Parietal lobe (tissue), 1 donor: Measurements from ENCODE around the gene ZBTB42. TPM values are rescaled to one million over a fixed set of nuclear protein-coding genes. Genes with fewer than 3 reads are reported as not detected.

Experiments
- total RNA-seq: library from RNA; depleted of rRNA; stranded (reverse); fragments of >200 nt; gene quantifications from one replicate; pipeline ENCODE4 v1.2.3, GENCODE V29; 2014

Gene ZBTB42
- total RNA-seq: 0.63 TPM

DNA sequence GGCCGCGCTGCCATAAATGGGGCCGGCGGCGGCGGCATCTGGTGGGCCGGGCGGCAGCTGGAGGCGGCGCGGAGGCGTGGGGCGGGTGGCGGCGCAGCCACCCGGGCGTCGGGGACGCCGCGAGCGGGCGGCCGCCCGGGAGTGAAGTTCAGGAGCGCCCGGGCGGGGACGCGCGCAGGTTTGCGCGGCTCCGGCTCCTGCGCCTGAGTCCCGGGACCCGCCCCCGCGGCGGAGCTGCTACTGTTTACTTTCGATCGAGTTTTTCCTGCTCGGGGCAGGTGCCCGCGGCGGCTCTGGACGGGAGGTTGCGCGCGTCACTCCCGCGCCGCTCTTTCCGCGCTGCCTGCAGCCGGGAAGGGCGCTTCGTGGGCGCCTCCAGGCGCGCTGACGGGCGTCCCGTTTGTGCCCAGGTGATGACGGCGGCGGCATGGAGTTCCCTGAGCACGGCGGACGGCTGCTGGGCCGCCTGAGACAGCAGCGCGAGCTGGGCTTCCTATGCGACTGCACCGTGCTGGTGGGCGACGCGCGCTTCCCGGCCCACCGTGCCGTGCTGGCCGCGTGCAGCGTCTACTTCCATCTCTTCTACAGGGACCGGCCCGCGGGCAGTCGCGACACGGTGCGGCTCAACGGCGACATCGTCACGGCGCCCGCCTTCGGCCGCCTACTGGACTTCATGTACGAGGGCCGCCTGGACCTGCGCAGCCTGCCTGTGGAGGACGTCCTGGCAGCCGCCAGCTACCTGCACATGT lies at the start of gene ZBTB42:
Gene ZBTB42 (plus strand): TSS at position 331 of the 749 bp plus-strand sequence. CDS start 97 bp downstream, at position 428.

DNA sequence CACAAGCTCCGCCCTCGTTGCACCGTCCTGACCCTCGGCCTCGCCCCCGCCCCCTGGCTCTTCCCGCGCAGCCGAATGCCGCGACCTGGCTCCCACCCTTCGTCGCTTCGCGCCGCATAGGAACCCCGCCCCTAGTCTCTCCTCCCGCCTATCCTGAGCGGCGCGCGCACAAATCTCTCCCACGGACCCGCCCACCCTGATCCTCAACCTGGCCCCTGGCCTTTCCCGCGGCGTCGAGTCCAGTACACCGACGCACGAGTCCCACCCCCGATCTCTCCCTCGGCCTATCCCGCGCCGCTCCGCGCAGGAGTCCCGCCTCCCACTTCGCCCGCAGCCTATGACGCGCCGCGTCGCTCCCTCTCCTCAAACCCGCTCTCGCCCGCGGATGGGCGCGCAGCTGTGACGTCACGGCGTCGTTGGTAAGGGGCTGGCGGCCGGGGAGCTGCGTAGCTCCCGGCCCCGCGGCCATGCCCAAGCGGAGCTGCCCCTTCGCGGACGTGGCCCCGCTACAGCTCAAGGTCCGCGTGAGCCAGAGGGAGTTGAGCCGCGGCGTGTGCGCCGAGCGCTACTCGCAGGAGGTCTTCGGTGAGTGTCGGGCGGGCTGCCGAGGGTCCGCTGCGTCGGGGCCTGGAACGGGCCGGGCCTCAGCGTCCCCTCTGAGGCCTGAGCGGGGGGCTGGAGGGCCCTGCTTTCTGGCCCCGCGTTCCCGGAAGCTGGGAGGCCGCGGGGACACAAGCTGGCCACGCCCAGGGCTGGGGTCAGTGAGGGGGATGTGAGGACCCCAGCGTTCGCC lies 48.0 kb upstream of the ZBTB42 start, which contains the start of gene SIVA1:
Gene SIVA1 (plus strand): TSS at position 413 of the 793 bp plus-strand sequence. CDS start 55 bp downstream, at position 468.

DNA sequence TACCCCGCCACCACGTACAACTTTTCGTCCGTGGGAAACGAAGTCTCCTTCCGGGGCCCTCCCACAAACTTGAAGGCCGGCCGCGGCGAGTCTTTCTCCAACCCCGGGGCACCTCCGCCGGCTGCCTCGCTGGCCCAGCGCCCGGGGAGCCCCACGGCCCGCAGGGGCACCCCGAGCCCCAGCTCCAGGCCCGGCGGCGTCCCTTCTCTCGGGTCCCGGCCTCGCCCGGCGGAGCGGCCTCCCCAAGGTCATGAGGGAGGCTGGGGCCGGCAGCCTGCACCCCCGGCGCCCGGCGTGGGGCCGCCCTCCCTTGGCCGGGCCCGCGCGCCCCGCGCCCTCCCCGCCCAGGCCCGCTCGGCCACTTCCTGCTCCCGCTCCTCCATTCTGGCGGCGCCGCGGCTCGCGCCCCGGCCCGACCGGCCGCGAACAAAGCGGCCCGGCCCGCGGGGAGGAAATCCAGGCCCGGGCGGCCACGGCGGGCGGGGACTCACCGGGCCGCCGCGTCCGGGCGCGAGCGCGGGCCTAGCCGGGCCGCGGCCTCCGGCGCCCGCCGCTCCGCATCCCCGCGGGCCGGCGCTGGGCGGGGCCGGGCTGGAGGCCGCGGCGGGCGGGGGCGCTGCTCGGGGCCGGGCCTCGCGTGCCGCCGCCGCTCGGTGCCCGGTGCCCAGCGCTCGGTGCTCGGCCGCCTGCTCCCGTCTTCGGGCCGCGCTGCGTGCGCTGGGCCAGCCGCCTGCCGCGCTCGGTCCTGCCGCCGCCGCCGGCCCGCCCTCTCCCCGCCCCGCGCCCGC lies 5.7 kb upstream of the ZBTB42 start, which contains the start of gene AKT1:
Gene AKT1 (minus strand): TSS at position 756 of the 788 bp plus-strand sequence. CDS start 3,105 bp downstream, outside the sequence.

Other genes starting within 250 kb of the ZBTB42 start
- gene C14orf180, start 221.3 kb upstream of the ZBTB42 start, total RNA-seq: not detected
- gene TMEM179, start 196.3 kb upstream of the ZBTB42 start, total RNA-seq: 43.2 TPM
- 14.4 TPM for gene INF2, start 111.5 kb upstream of the ZBTB42 start, total RNA-seq
- gene ADSS1, start 76.9 kb upstream of the ZBTB42 start, total RNA-seq: 0.94 TPM
- gene SIVA1, start 48.0 kb upstream of the ZBTB42 start, total RNA-seq: 26.0 TPM
- gene AKT1, start 5.4 kb upstream of the ZBTB42 start, total RNA-seq: 127 TPM
- gene CEP170B, start 64.2 kb downstream of the ZBTB42 start, total RNA-seq: 26.0 TPM
- 2.5 TPM for gene PLD4, start 123.8 kb downstream of the ZBTB42 start, total RNA-seq
- 31.6 TPM for gene AHNAK2, start 177.3 kb downstream of the ZBTB42 start, total RNA-seq
- 12.5 TPM for gene CLBA1, start 184.7 kb downstream of the ZBTB42 start, total RNA-seq
- gene CDCA4, start 220.0 kb downstream of the ZBTB42 start, total RNA-seq: 12.5 TPM